ENCODE measurements around the gene DDX51. TPM values are rescaled to one million over a fixed set of nuclear protein-coding genes. Genes with fewer than 3 reads are reported as not detected.

DDX51 gene
- total RNA-seq, 1 experiment from 2014 or later: 38.1 TPM

- H2AFZ ChIP-seq (ENCODE audit: low read depth, low read length, poor library complexity, severe bottlenecking): no peak overlapping the region
- no peaks in the 10 kb centered on the region for H3K9me2 ChIP-seq (ENCODE audit: insufficient read depth)
- H3K27me3 ChIP-seq (ENCODE audit: insufficient read depth, low read length): no peaks in the 10 kb centered on the region
- peak overlapping the region; percentile 84 for H3K4me2 ChIP-seq (ENCODE audit: low read length)
- RAD21 ChIA-PET (ENCODE audit: low non-redundant PET in 1 of 2, low total read pairs in 2 of 2, uncharacterized antibody in 2 of 2, unreplicated experiment in 2 of 2): no interaction called here
- H3K9me3 ChIP-seq (ENCODE audit: control insufficient read depth in 1 of 2, insufficient read depth in 1 of 2, low read depth in 1 of 2, low read length in 2 of 2): no peaks in the 10 kb centered on the region
- no peaks in the 10 kb centered on the region for H4K20me1 ChIP-seq (ENCODE audit: insufficient read depth)
- POLR2A ChIA-PET: no interaction called here
- peak overlapping the region; percentile 94 to 95 for H3K4me3 ChIP-seq (replicated peaks in 1 of 2; ENCODE audit: low read depth in 1 of 2, low read length in 2 of 2)
- peaks cover 64% of the 10 kb centered on the region for H3K79me2 ChIP-seq (ENCODE audit: insufficient read depth, low read length)
- H3K4me1 ChIP-seq (ENCODE audit: control insufficient read depth in 1 of 2, insufficient read depth in 2 of 2, low read length in 2 of 2): peaks cover 12 to 18% of the 10 kb centered on the region in 2 experiments; a peak in 3 of 4 replicates
- BruUV-seq (replicated peaks): no TSS peak
- CTCF ChIA-PET: no interaction called here
- no peak overlapping the region; the same call in 1 of the 2 replicates for H3K27ac ChIP-seq (ENCODE audit: low read depth, low read length)
- H3K36me3 ChIP-seq (ENCODE audit: control insufficient read depth in 1 of 2, insufficient read depth in 2 of 2, low read length in 2 of 2): peaks cover 14 to 37% of the 10 kb centered on the region in 2 experiments; a peak in 3 of 4 replicates
- no peak for TF ChIP-seq ATF3 (IDR thresholded peaks at IDR 0.05)
- TF ChIP-seq ZBTB33 (IDR thresholded peaks at IDR 0.05; ENCODE audit: extremely low read depth, insufficient replicate concordance, low read length): no peak
- no peak for TF ChIP-seq EGR1 (IDR thresholded peaks at IDR 0.05; ENCODE audit: low read depth)
- no peak for TF ChIP-seq REST (IDR thresholded peaks at IDR 0.05; ENCODE audit: low read depth)
- no peak for TF ChIP-seq MAX (IDR thresholded peaks at IDR 0.05)
- TF ChIP-seq RAD21 (IDR thresholded peaks at IDR 0.05; ENCODE audit: low read depth): no peak
- no peak for TF ChIP-seq CBX3 (IDR thresholded peaks at IDR 0.05; ENCODE audit: low read depth)
- TF ChIP-seq CTCF (IDR thresholded peaks at IDR 0.05 in 2 of 3, conservative IDR thresholded peaks at IDR 0.05 in 1 of 3; ENCODE audit: borderline replicate concordance in 1 of 3, insufficient read depth in 1 of 3, low read depth in 2 of 3, low read length in 2 of 3): no peak
- no peak for TF ChIP-seq SP1 (IDR thresholded peaks at IDR 0.05; ENCODE audit: low read depth)
- TF ChIP-seq YY1 (IDR thresholded peaks at IDR 0.05; ENCODE audit: extremely low read depth, insufficient replicate concordance, low read depth, low read length): no peak
- TF ChIP-seq POLR2AphosphoS5 (IDR thresholded peaks at IDR 0.05; ENCODE audit: low read depth, low read length): no peak
- no peak for TF ChIP-seq ELF1 (IDR thresholded peaks at IDR 0.05; ENCODE audit: borderline replicate concordance, low read depth)
- TF ChIP-seq ZNF274 (IDR thresholded peaks at IDR 0.05; ENCODE audit: low read depth, low read length): no peak
- no peak for TF ChIP-seq POLR2A (IDR thresholded peaks at IDR 0.05; ENCODE audit: borderline replicate concordance, extremely low read depth, insufficient read depth, insufficient read length)
- H3K9ac ChIP-seq (ENCODE audit: low read length): peak overlapping the region; percentile 95
- no peak for ATAC-seq
- intact Hi-C loops (cut with micrococcal nuclease): no loop called here
- no peak for DNase-seq (ENCODE audit: low read depth, low spot score)
Observed at GRCh38 chr12:132145334-132145733, 1.2 kb upstream of the DDX51 start.

Data from HCT116 (cell line).